ENCODE results near the gene SH3BP1.
"Not testable (repeated sequence)": the region's sequence is repeated elsewhere in the genome, so short reads cannot be mapped to it uniquely, and the experiment has no call there.

SH3BP1 gene, protein sequence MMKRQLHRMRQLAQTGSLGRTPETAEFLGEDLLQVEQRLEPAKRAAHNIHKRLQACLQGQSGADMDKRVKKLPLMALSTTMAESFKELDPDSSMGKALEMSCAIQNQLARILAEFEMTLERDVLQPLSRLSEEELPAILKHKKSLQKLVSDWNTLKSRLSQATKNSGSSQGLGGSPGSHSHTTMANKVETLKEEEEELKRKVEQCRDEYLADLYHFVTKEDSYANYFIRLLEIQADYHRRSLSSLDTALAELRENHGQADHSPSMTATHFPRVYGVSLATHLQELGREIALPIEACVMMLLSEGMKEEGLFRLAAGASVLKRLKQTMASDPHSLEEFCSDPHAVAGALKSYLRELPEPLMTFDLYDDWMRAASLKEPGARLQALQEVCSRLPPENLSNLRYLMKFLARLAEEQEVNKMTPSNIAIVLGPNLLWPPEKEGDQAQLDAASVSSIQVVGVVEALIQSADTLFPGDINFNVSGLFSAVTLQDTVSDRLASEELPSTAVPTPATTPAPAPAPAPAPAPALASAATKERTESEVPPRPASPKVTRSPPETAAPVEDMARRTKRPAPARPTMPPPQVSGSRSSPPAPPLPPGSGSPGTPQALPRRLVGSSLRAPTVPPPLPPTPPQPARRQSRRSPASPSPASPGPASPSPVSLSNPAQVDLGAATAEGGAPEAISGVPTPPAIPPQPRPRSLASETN

DNA sequence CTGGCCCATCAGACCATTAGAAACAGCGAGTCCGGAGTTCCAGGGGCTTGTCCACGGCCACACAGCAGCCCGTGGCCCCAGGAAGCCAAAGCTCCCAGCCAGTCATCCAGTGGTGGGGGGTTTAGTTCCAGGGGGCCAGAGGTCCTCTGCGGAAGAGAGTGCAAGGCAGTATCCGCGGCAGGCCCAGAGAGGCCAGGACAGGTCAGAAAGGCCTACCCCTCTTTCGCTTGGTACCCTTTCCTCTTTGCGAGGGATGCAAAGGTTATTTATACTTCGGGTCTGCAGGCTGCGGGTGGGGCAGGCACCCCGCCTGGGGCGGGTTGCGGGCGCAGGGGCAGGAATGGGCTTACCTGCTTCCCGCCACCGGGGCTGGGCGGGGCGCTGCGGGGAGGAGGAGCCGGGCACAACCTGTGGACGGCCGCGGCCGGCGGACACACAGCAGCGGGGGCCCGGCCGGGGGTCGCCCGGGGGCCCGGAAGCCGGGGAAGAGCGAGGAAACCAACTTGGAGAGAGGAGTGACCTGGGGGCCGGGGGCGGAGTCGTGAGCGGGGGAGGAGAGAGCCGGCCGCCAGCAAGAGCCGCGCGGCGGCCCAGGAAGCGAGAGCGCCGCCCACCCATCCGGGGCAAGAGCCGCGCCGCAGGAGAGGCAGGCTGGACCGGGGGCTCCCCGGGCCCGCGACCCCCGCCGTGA, at the start of gene SH3BP1:
SH3BP1 (plus strand) TSS at position 600 of the 691 bp plus-strand sequence. CDS start 119 bp downstream, outside the sequence.
- DNase-seq = peak; percentile 84

DNA sequence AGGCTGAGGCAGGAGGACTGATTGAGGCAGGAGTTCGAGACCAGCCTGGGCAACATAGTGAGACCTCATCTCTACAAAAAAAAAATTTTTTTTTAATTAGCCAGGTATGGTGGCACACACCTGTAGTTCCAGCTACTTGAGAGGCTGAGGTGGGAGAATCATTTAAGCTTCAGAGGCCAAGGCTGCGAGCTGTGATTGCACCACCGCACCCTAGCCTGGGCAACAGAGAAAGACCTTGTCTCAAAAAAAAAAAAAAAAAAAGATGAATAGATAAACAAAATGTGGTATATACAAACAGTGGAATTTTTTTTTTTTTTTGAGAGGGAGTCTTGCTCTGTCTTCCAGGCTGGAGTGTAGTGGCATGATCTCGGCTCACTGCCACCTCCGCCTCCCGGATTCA, 48.4 kb upstream of the SH3BP1 start:
- not testable (repeated sequence) for DNase-seq

DNA sequence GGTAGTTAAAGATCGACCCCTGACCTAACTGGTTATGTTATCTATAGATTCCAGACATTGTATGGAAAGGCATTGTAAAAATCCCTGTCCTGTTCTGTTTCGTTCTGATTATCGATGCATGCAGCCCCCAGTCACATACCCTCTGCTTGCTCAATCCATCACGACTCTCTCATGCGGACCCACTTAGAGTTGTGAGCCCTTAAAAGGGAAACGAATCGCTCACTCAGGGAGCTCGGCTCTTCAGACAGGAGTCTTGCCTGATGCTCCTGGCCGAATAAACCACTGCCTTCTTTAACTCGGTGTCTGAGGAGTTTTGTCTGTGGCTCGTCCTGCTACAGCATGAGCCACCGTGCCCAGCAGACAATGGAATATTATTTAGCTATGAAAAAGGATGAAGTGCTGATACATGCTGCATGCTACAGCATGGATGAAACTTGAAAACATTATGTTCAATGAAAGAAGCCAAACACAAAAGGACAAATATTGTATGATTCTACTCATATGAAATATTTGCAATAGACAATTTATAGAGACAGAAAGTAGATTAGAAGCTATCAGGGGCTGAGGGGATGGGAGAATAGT, 47.6 kb upstream of the SH3BP1 start:
- no peak for DNase-seq

DNA sequence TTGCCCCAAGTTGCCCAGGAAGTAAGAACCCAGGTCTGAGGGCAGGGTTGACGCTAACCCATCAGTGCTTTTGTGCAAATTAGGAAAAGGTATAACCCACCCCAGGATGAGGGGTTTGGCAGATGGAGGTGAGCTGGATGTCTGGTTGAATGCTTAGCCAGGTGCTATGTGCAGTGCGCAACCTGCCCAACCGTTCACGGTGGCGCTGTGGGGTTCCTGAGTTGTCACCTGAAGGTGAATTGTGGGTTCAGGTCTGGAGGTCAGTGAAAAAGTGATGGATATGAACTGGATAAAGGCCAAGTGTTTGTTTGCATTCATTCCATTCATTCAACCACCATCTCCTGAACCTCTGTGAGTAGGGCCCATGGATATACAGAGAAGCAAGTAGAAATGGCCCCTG, 45.2 kb upstream of the SH3BP1 start:
- no peak for DNase-seq

DNA sequence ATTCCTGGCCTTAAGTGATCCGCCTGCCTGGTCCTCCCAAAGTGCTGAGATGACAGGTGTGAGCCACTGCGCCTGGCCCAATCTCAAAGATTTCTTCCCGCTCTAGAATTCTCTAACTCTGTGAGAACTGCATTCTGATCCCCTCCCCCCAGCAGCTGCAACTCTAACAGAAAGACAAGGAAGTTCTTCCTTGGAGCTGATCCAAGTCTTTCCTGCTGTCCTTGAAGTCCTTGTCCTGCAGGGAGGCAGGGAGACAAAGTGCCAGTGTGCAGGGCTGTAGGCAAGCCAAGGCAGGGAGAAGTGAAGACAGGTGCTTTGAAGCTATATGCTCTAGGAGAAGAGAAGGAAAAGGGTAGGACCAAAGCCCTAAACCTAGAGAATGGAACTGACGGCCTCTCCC, 40.3 kb upstream of the SH3BP1 start:
- no peak for DNase-seq

DNA sequence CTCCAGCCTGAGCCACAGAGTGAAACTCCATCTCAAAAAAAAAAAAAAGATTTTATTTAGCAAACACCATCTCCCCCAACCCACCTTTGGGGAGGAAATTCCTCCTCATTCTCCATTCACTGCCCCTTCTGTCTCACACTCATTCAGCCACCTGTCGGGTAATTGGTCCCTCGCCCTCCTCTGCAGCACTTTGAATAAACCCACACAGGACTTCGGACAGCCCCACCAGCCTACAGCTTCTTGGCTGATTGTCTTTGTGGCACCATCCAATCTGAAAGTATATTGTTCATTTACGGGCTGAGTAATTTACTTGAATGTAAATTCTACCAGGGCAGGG, 38.3 kb upstream of the SH3BP1 start:
- DNase-seq = no peak

DNA sequence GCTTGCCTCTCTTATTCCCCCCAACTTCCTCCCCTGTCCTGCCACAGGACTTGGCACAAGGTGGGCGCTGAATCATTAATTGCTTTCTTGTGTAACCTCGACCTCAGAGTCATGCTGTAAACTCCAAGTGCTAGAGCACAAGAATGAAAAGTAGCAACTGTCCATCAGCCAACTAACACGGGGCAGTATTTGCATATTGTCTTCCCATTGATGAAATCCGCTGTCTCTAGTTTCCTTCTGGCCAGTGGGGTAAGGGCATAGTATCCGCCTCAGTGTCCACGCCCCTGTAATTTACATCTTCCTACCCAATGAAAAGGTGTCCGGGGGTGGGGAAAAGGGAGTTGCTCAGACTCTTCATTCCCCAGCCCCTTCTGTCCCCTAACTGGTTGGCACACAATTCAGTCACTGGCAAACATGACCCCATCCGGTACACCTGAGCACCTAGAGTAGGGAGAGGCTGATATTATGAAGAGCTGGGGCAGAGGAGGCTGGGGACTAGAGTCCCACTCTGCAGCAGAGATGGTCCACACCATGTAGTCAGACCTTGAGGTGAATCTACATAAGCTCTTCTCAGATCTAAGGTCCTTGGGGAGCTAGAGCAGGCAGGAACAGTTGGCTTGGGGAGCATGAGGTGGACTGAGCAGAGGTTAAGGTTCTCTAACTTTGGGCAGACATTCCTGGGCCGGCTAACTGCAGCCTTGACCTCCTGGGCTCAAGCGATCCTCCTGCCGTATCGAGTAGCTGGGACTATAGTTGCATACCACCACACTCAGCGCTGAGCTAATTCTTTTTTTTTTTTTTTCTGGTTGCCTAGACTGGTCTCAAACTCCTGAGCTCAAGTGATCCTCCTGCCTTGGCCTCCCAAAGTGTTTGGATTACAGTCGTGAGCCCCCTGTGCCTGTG, 37.7 kb upstream of the SH3BP1 start:
- DNase-seq = no peak

DNA sequence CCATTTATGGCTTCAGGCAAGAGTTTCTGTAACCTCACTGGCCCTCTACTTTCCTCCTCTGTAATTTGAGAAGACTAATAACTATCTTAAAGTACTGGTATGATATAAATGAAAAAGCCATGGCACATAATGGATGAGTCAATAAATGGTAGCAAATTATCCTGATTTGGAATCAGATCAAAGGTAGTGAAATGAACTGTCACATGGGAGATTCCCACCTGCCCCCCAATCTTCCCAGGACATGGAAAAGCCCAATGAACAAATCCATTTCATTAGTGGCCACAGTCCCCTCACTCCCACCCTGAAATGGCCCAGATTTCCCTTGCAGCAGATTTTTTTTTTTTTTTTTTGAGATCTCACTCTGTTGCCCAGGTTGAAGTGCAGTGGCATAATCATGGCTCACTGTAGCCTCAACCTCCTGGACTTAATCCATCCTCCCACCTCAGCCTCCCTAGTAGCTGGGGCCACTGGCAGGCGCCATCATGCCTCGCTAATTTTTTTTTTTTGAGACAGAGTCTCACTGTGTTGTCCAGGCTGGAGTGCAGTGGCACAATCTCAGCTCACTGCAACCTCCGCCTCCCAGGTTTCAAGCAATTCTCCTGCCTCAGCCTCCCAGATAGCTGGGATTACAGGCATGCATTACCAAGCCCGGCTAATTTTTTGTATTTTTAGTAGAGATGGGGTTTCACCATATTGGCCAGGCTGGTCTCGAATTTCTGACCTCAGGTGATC, 36.8 kb upstream of the SH3BP1 start:
- not testable (repeated sequence) for DNase-seq

DNA sequence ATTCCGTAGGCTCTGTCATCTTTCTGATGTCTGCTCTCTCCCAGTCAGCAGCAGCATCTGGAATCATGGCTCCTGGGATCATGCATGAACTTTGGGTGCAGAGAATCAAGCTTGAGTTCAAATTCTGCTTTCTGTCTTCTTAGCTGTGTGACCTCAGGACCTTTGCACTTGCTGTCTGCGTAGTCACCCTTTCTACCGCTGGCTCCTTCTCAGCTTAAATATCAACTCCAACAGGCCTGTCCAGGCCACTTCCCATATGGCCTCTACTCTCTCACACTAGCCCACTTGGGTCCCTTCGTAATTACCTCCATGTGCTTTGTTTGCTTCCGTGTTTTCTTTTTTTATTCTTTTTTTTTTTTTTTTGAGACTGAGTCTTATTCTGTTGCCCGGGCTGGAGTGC, 35.4 kb upstream of the SH3BP1 start:
- no peak for DNase-seq

DNA sequence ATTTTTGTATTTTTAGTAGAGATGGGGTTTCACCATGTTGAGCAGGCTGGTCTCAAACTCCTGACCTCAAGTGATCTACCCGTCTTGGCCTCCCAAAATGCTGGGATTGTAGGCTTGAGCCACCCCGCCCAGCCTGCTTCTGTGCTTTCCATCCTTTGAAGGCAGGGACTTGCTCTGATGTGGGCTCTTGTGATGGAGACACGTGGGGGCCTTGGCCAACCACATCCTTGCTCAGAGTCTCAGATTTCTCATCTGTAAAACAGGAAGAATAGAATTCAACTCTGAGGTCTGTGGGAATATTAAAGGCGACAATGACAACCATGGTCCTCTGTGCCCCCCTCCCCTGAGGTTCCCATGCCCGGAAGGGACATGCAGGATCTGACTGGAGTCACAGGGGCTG, 34.6 kb upstream of the SH3BP1 start:
- DNase-seq = no peak

DNA sequence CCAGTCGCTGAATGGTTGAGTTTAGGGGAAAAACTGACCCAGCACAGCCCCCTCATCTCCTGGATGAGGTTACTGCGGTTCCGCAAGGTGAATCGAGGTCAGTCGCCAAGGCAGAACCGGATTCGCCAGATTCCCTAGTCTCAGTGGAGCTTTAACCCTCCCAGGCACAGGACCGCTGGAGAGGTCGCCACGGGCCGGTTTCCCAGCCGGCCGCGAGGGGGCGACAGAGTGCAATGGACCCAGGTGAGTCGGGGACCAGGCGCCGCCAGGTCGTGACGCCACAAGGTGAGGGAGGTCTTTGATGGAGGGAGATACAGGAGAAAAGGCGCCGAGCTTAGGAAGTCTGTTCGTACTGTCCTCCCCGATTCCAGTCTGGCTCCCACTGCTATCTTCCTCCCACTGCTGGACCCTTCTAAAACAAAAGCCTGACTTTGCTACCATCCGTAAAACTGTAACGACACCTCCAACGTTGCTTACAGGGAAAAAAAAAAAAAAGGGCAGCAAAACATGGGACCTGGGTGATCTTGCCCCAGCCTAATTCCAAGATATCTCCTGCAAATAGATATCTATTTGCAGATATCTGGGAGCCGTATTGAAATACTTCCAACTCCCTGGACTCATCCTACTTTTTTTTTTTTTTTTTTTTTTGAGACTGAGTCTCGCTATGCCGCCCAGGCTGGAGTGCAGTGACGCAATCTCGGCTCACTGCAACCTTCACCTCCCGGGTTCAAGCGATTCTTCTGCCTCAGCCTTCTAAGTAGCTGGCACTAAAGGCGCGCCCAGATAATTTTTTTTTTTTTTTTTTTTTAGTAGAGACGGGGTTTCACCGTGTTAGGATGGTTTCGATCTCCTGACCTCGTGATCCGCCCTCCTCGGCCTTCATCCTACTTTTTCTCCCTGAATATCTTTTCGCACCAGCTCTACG, 32.2 kb upstream of the SH3BP1 start:
- peak; percentile 99 for DNase-seq

DNA sequence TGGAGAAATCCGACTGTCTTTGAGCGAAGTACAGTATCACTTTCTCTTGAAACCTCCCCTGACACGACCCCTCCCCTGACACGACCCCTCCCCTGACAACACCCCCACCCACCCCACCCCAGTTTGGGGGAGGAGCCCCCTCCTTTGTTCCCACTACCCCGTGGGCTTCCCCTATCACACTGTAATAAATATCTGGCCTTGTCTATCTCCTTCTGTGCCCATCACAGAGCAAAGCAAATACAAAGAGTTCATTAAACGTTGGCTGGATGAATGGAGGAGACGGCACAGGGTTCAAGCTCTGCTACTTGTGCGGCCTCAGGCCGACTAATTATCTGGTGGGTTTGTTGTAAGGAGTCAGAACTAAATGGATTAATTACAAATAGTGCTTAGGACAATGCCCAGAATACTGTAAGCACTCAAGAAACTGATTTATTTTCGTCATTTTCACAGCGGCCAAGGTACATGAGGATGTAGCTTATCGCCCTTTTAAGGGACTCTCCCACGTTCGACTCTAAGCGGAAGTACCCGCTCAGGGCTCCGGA, 31.5 kb upstream of the SH3BP1 start:
- DNase-seq = no peak

DNA sequence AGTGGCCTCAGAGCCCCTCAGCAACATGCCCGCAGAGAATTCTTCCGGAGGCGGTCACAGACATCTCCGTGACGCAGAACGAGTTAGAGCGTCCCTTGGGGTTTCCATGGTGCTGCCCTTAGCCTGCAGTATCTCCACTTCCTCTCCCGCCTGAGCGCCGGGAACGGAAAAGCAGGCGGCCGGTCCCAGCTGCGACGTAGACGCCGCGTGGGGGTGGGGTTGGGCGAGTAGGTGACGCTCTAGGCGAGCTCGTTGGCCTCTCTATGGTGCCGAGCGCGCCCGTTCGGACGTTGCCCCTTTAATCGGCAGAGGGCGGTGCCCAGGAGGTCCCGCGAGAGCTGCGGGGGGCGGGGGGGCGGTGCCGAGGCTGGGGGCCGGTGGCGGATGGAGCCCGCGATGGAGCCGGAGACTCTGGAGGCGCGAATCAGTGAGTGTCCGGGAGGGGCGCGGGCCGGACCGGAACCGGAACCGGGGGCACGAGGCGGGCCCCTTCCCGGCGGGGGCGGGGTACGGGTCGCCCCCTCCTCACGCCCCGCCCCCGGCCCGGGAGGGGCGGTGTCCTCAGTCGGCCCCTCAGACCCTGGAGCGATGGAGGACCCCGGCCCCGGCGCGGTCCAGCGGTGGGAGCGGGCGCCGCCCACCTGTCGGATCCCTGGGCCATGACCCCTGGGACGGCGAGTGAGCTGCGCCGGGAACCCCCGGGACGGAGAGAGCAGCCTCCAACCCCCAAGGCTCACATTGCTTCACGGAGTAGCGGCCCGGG, 30.8 kb upstream of the SH3BP1 start, which contains the start of gene GGA1:
GGA1 (plus strand) TSS at position 358 of the 763 bp plus-strand sequence; CDS start at position 385, 27 bp downstream.
- DNase-seq = peak; percentile 97

DNA sequence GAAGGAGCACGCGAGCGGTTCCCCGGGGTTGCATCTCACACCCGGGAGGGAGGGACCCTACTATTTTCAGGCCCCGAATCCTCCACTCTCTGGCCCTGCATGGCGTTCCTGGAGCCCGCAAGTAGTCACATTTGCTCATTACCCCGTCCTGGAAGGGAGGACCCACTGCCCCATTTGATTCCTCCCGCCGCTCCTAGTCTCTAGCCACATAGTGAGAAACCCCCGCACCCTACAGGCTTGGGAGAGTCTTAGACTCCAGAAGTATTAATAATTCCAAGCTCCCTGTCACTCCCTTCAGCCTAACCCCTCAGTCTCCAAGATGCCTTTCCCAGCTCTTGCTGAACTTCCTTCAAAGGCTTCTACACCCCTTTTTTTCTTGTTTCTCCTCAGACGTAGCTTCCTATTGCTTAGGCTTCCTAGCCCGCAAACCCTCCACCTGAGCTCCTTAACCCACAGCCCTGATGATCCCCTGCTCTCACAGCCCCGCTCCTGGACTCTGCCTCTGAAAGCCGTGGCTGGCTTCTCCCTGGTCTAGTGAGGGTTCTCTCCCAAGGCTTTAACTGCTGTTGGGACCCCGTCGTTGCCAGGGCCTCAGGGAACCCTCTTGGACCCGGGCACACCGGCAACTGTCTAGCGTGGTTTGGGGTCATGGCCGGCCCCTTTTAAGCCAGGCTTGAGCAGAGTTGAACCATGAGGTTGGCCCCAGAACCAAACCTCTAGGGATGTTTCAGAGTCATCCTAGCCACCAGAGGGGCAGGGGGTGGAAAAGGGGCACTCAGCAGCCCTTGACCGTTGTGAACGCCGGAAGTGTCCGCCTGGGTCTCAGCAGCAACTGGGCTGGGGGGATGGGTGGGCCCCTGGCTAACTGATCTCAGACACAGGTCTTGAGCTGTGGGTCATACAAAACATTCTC, 30.0 kb upstream of the SH3BP1 start:
- DNase-seq = no peak

DNA sequence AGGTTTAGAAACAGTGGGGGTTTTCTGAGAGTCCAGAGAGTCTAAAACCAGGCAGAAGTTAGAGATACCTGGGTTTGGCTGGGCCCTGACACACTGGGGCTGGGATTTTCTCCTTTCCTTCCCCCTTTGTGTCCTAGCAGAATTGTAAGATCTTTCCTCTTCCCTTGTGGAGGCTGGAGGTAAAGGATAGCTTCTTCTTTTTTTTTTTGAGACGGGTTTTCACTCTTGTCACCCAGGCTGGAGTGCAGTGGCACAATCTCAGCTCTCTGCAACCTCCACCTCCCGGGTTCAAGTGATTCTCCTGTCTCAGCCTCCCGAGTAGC, 29.4 kb upstream of the SH3BP1 start:
- DNase-seq = not testable (repeated sequence)

DNA sequence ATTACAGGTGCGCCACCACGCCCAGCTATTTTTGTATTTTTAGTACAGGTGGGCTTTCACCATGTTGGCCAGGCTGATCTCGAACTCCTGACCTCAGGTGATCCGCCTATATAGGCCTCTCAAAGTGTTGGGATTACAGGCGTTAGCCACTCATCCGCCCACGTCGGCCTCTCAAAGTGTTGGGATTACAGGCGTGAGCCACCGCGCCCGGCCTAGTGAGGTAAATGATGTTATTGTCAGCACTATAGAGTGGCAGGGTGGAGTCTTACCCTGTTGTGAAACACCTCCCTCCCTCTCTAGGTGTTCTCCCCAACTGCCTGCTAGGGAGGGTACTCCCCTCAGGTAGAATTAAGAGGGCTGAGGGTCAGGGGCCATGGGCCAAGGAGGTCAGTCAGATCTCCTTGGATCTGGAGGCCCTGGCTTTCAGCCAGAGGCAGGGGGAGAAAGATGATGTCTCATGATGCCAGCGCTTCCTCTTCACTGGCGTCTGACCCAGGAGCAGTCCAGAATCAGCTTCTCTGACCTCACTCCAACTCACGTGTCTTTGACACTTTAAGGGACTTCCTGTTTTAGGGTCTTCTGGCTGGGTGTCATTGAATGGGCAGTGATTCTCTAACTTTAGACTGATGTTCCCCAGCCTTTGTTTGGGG, 28.9 kb upstream of the SH3BP1 start:
- no peak for DNase-seq

DNA sequence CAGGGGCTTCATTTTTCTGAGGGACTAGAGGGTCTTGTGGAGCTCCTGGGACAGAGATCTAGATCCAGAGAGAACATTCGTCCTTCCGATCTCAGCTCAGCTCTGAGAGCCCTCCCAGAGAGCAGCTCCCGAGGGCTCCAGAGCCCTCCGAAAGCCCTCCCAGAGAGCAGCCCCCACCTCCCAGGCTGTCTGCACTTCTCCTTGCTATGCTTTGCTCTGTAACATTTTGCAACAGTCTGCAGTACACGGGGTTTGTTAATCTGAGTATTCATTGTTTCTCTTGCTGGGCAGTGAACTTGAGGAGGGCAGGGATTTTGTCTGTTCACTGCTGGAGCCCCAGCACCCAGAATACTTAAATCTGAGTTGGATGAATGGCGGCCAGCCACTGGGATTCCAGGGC, 28.3 kb upstream of the SH3BP1 start:
- DNase-seq = no peak

Data from activated CD8-positive, alpha-beta memory T cell treated with anti-CD3 and anti-CD28 coated beads, Interleukin-2, amount 50 U/mL, for 48 hours (primary cell).